ENCODE data around the gene PRKN. TPM values are rescaled to one million over a fixed set of nuclear protein-coding genes. Genes with fewer than 3 reads are reported as not detected.

The PRKN gene
- total and polyA plus RNA-seq, 2 donors (not counting 1 experiment from before 2014, with no cell fraction given): 0.43 to 4.6 TPM

GRCh38 chr6:161410076-161410475, 1317.5 kb downstream of the PRKN start:
- Histone ChIP-seq H3K9me3 (ENCODE audit: control insufficient read depth, insufficient read depth, low read depth, low read length) (no peaks in the 10 kb centered on the region), H3K27ac (ENCODE audit: insufficient read depth, low read length) (no peak overlapping the region), H3K4me3 (replicated peaks in 1 of 4; ENCODE audit: control extremely low read depth in 1 of 4, insufficient read depth in 1 of 4, low read depth in 3 of 4, low read length in 4 of 4) (no peak overlapping the region), H3K4me2 (ENCODE audit: extremely low read depth, insufficient read depth, low read length) (no peak overlapping the region), H3K36me3 (ENCODE audit: control insufficient read depth, insufficient read depth, low read length) (no peaks in the 10 kb centered on the region), H3K79me2 (ENCODE audit: control insufficient read depth, insufficient read depth, low read length) (no peaks in the 10 kb centered on the region), H3K4me1 (ENCODE audit: control insufficient read depth, extremely low read depth, insufficient read depth, low read length) (peaks cover 5% of the 10 kb centered on the region), H4K20me1 (ENCODE audit: control insufficient read depth, extremely low read depth, insufficient read depth, low read length) (no peaks in the 10 kb centered on the region), H2AFZ (ENCODE audit: low read length) (no peak overlapping the region), H3K9ac (ENCODE audit: insufficient read depth, low read length) (no peak overlapping the region), H3K27me3 (ENCODE audit: control insufficient read depth, insufficient read depth, low read length) (no peaks in the 10 kb centered on the region)
- TF ChIP-seq, protein P1, sequence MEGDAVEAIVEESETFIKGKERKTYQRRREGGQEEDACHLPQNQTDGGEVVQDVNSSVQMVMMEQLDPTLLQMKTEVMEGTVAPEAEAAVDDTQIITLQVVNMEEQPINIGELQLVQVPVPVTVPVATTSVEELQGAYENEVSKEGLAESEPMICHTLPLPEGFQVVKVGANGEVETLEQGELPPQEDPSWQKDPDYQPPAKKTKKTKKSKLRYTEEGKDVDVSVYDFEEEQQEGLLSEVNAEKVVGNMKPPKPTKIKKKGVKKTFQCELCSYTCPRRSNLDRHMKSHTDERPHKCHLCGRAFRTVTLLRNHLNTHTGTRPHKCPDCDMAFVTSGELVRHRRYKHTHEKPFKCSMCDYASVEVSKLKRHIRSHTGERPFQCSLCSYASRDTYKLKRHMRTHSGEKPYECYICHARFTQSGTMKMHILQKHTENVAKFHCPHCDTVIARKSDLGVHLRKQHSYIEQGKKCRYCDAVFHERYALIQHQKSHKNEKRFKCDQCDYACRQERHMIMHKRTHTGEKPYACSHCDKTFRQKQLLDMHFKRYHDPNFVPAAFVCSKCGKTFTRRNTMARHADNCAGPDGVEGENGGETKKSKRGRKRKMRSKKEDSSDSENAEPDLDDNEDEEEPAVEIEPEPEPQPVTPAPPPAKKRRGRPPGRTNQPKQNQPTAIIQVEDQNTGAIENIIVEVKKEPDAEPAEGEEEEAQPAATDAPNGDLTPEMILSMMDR (conservative IDR thresholded peaks at IDR 0.05 in 1 of 2, IDR thresholded peaks at IDR 0.05 in 1 of 2; ENCODE audit: low read depth in 1 of 2, low read length in 2 of 2): no peak
- DNase-seq (ENCODE audit: low read depth in 2 of 2): no peak

DNA sequence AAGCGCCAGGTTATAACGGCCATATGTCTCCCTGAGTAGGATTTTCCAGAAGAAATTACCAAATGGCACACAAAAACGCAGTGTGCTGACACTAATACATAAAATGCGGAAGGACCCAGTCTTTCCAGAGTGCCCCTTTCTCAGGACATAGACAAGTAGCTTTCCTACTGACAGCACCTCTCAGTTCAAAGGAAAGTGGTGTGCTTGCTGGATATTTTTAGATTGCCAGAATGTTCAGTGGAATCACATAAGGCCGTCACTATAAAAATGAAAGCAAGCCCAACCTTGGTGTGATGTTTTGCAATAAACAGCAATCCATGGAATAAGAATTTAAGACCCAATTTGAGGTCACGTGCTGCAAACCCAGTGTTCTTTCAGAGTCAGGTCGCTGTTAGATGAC, 1318.2 kb downstream of the PRKN start:
- DNase-seq (ENCODE audit: low read depth in 2 of 2): no peak
- Histone ChIP-seq H3K4me1 (ENCODE audit: control insufficient read depth, extremely low read depth, insufficient read depth, low read length) (peaks cover 5% of the 10 kb centered on the region), H3K27ac (ENCODE audit: insufficient read depth, low read length) (no peak overlapping the region), H2AFZ (ENCODE audit: low read length) (no peak overlapping the region), H3K4me2 (ENCODE audit: extremely low read depth, insufficient read depth, low read length) (no peak overlapping the region), H3K27me3 (ENCODE audit: control insufficient read depth, insufficient read depth, low read length) (no peaks in the 10 kb centered on the region), H3K36me3 (ENCODE audit: control insufficient read depth, insufficient read depth, low read length) (no peaks in the 10 kb centered on the region), H4K20me1 (ENCODE audit: control insufficient read depth, extremely low read depth, insufficient read depth, low read length) (no peaks in the 10 kb centered on the region), H3K79me2 (ENCODE audit: control insufficient read depth, insufficient read depth, low read length) (no peaks in the 10 kb centered on the region), H3K4me3 (replicated peaks in 1 of 4; ENCODE audit: control extremely low read depth in 1 of 4, insufficient read depth in 1 of 4, low read depth in 3 of 4, low read length in 4 of 4) (no peak overlapping the region), H3K9me3 (ENCODE audit: control insufficient read depth, insufficient read depth, low read depth, low read length) (no peaks in the 10 kb centered on the region), H3K9ac (ENCODE audit: insufficient read depth, low read length) (no peak overlapping the region)
- no peak for TF ChIP-seq EZH2 (IDR thresholded peaks at IDR 0.05; ENCODE audit: low read length, missing control alignments)
- TF ChIP-seq, protein P1 (conservative IDR thresholded peaks at IDR 0.05 in 1 of 2, IDR thresholded peaks at IDR 0.05 in 1 of 2; ENCODE audit: low read depth in 1 of 2, low read length in 2 of 2): no peak

DNA sequence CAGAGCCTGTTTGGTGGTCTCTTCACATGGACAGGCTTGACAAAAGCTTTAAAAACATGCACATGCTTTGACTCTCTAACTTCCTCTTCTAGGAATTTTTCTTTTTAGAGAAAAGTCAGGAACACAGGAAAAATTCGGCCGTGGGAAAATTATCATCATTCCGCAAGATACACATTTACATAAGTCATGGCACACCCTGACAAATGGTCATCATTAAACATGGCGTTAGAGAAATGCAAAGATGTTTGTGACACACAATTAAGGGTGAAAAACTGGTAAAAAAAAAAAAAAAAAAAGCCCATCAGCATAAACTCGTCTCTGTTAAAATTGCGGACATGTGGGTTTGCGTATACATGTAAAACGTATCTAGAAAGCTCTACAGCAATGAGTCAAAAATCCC, 1319.5 kb downstream of the PRKN start:
- no peaks in the 10 kb centered on the region for H3K79me2 ChIP-seq (ENCODE audit: control insufficient read depth, insufficient read depth, low read length)
- H3K4me3 ChIP-seq (replicated peaks in 1 of 4; ENCODE audit: control extremely low read depth in 1 of 4, insufficient read depth in 1 of 4, low read depth in 3 of 4, low read length in 4 of 4): no peak overlapping the region
- H2AFZ ChIP-seq (ENCODE audit: low read length): no peak overlapping the region
- no peaks in the 10 kb centered on the region for H3K27me3 ChIP-seq (ENCODE audit: control insufficient read depth, insufficient read depth, low read length)
- H3K9me3 ChIP-seq (ENCODE audit: control insufficient read depth, insufficient read depth, low read depth, low read length): no peaks in the 10 kb centered on the region
- H3K27ac ChIP-seq (ENCODE audit: insufficient read depth, low read length): peak overlapping the region; percentile 5
- no peak overlapping the region for H3K4me2 ChIP-seq (ENCODE audit: extremely low read depth, insufficient read depth, low read length)
- TF ChIP-seq, protein P1 (conservative IDR thresholded peaks at IDR 0.05 in 1 of 2, IDR thresholded peaks at IDR 0.05 in 1 of 2; ENCODE audit: low read depth in 1 of 2, low read length in 2 of 2): no peak
- no peak for TF ChIP-seq EZH2 (IDR thresholded peaks at IDR 0.05; ENCODE audit: low read length, missing control alignments)
- no peak for DNase-seq (ENCODE audit: low read depth in 2 of 2)
- no peaks in the 10 kb centered on the region for H4K20me1 ChIP-seq (ENCODE audit: control insufficient read depth, extremely low read depth, insufficient read depth, low read length)
- H3K4me1 ChIP-seq (ENCODE audit: control insufficient read depth, extremely low read depth, insufficient read depth, low read length): peaks cover 3% of the 10 kb centered on the region
- no peaks in the 10 kb centered on the region for H3K36me3 ChIP-seq (ENCODE audit: control insufficient read depth, insufficient read depth, low read length)
- H3K9ac ChIP-seq (ENCODE audit: insufficient read depth, low read length): no peak overlapping the region

Data from fibroblast of lung (primary cell).